ENCODE results near the gene LSM4.

The LSM4 gene

GRCh38 chr19:18289471-18290301, 33.2 kb downstream of the LSM4 start:
- no peaks in the 10 kb centered on the region for H3K79me2 ChIP-seq
- no peaks in the 10 kb centered on the region for H3K36me3 ChIP-seq (ENCODE audit: control insufficient read depth, insufficient read depth, low read length)
- peak overlapping the region; percentile 22 for H3K27ac ChIP-seq
- peaks cover 33% of the 10 kb centered on the region for H3K4me1 ChIP-seq
- no peaks in the 10 kb centered on the region for H3K9me3 ChIP-seq (ENCODE audit: control insufficient read depth, low read length)
- H3K9ac ChIP-seq, result no peak overlapping the region
- no peak for TF ChIP-seq CTCF (IDR thresholded peaks at IDR 0.05)
- no peak overlapping the region for H3K4me3 ChIP-seq (ENCODE audit: low read depth, low read length)
- H3K4me2 ChIP-seq (ENCODE audit: low read length), result no peak overlapping the region
- no peaks in the 10 kb centered on the region for H3K27me3 ChIP-seq (ENCODE audit: control insufficient read depth, insufficient read depth, low read length)
- peak overlapping the region; percentile 13 for H2AFZ ChIP-seq

DNA sequence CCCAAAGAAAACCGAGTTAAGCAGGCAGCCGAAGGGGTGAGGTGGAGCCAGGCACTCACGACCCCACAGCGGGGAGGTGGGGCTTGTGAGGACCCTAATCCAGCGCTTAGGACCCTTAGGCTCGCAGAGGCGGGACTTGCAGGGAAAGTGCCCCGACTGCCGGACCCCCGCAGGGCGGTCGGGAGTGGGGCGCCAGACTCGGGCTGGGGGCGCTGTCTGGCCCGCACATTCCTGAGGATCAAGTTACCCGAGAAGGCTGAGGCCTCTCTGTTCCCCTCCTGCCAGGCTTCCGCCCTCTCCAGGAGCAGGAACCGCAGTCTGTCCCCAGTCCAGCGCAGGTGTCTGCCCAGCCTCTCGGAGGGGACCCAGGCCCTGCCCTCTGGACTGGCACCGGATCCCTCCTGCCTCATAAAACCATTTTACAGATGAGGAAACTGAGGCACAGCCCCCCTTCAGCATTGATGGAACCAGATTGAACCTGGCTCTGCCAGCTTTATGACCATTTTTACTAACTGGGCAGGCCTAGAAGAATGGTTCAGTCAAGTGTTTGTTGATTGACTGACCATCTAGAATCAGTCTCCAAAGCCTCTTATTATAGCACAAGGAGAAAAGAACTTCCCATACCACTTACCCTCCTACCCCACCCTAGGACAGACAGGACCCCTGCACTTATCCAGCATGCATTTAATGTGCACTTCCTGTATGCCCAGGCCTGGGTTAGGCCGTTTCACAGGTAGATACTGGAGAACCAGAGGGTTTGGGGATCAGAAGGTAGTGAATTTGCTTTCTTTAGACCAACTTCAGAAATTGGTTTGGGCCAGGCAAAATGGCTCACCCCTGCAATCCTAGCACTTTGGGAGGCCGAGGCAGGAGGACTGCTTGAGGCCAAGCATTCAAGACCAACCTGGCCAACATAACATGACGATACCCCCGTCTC, 34.8 kb downstream of the LSM4 start:
- Histone ChIP-seq H2AFZ (peak overlapping the region; percentile 71), H3K79me2 (no peaks in the 10 kb centered on the region), H3K9me3 (ENCODE audit: control insufficient read depth, low read length) (no peaks in the 10 kb centered on the region), H3K27ac (peak overlapping the region; percentile 70), H3K4me3 (ENCODE audit: low read depth, low read length) (no peak overlapping the region), H3K27me3 (ENCODE audit: control insufficient read depth, insufficient read depth, low read length) (no peaks in the 10 kb centered on the region), H3K4me2 (ENCODE audit: low read length) (no peak overlapping the region), H3K36me3 (ENCODE audit: control insufficient read depth, insufficient read depth, low read length) (no peaks in the 10 kb centered on the region), H3K9ac (no peak overlapping the region), H3K4me1 (peaks cover 29% of the 10 kb centered on the region)
- no peak for TF ChIP-seq CTCF (IDR thresholded peaks at IDR 0.05)

GRCh38 chr19:18286973-18287635, 35.8 kb downstream of the LSM4 start:
- Histone ChIP-seq H2AFZ (no peak overlapping the region), H3K4me2 (ENCODE audit: low read length) (no peak overlapping the region), H3K79me2 (no peaks in the 10 kb centered on the region), H3K9ac (no peak overlapping the region), H3K36me3 (ENCODE audit: control insufficient read depth, insufficient read depth, low read length) (no peaks in the 10 kb centered on the region), H3K27me3 (ENCODE audit: control insufficient read depth, insufficient read depth, low read length) (no peaks in the 10 kb centered on the region), H3K4me1 (peaks cover 33% of the 10 kb centered on the region), H3K4me3 (ENCODE audit: low read depth, low read length) (no peak overlapping the region), H3K27ac (peak overlapping the region; percentile 70), H3K9me3 (ENCODE audit: control insufficient read depth, low read length) (no peaks in the 10 kb centered on the region)
- TF ChIP-seq CTCF (IDR thresholded peaks at IDR 0.05), result no peak

GRCh38 chr19:18284712-18285360, 38.0 kb downstream of the LSM4 start:
- Histone ChIP-seq H3K27ac (peak overlapping the region; percentile 67), H3K4me1 (peaks cover 22% of the 10 kb centered on the region), H3K9me3 (ENCODE audit: control insufficient read depth, low read length) (no peaks in the 10 kb centered on the region), H3K27me3 (ENCODE audit: control insufficient read depth, insufficient read depth, low read length) (no peaks in the 10 kb centered on the region), H3K36me3 (ENCODE audit: control insufficient read depth, insufficient read depth, low read length) (no peaks in the 10 kb centered on the region), H2AFZ (peak overlapping the region; percentile 62), H3K4me3 (ENCODE audit: low read depth, low read length) (no peak overlapping the region), H3K79me2 (no peaks in the 10 kb centered on the region), H3K9ac (no peak overlapping the region), H3K4me2 (ENCODE audit: low read length) (no peak overlapping the region)
- TF ChIP-seq CTCF (IDR thresholded peaks at IDR 0.05), result no peak
